Activated CD4-positive, CD25-positive, alpha-beta regulatory T cell treated with anti-CD3 and anti-CD28 coated beads, Interleukin-2, amount 50 U/mL, for 72 hours (primary cell): ENCODE results near the gene CABP1.

ENCODE experiments used
- DNase-seq: peaks from one replicate; pipeline ENCODE4 v3.0.0; 2021

Gene CABP1

DNA sequence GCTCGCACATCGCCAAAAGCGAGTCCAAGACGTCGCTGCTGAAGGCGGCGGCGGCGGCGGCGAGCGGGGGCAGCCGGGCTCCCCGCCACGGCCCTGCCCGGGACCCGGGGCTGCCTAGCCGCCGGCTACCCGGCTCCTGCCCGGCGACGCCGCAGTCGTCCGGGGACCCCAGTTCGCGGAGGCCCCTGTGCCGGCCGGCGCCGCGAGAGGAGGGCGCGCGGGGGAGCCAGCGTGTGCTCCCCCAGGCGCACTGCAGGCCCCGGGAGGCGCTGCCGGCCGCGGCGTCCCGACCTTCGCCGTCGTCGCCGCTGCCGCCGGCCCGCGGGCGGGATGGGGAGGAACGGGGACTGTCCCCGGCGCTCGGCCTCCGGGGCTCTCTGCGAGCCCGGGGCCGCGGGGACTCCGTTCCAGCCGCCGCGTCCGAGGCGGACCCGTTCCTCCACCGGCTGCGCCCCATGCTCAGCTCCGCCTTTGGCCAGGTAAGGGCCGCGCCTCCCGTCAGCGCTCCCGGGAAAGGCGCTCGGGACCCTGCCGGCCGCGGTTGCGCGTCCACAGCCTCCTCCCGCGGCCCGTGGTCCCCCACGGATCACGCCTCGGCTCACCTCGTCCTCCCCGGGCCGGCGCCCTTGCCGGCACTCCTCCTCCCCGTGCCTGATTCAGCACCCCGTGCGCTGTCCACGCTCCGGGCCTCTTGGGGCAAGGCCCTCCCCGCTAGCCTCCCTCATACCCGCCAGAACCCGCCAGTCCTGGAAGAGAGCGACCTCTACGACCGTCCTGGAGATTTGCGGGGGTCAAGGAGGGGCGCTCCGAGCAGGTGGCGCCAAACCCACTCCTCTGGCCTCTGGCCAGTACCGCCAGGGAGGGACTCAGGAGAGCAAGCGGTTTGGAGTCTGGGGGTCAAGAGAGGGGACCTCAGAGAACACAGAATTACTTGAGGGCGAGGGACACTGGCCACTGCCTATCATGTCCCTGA is 721 bp downstream of the CABP1 start:
- DNase-seq = peak; percentile 52

DNA sequence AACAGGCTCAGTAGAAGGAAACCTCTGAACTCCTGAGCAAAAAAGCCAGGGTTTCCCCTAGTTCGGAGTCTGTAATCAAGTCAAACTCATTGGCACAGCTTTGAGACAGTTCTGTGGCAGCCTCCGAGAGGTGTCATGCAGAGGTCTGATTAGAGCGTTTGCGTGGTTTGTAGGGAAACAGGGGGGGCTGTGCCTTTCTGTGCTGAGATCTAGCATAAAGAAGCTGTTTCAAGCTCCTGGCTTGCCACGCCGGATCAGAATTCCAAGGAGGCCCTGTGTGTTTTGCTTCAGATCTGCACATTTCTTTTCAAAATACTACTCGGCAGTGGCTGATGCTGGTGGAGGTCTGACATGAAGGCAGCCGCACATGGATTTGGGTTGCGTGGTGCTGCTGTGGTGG is 1.7 kb downstream of the CABP1 start:
- no peak for DNase-seq

DNA sequence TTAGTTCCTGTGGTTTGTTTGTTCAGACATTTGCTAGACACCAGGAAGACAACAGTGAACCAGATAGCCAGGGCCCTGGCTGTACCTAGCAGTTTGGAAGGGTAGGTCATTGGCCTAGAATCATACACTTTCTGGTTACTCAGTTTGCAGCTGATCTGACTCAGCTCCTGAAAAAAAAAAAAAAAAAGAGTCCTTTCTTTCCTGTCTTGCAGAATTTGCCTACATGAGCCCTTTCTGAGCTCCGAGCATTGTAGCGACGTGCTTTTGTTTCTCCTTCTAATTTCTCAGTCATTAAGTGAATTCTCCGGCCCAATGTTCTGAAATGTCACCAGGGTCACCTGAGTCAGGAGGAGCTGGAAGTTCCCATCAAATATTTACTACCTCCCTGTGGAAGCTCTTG is 2.4 kb downstream of the CABP1 start:
- DNase-seq = no peak

DNA sequence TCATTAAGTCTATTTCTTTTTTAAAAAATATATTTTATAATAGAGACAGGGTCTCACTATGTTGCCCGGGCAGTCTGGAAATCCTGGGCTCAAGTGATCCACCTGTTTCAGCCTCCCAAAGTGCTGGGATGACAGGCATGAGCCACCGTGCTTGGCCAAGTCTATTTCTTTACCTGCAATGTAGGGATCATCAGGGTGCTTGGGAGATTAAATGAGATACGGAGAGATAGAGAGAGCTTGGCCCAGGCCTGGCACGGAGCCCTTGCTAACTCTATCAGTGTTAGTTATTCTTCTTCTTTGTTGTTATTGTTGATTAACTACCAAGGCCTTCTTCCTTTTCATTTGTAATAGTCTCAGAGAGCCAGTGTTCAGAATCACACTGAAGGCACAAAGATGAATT is 3.1 kb downstream of the CABP1 start:
- no peak for DNase-seq

DNA sequence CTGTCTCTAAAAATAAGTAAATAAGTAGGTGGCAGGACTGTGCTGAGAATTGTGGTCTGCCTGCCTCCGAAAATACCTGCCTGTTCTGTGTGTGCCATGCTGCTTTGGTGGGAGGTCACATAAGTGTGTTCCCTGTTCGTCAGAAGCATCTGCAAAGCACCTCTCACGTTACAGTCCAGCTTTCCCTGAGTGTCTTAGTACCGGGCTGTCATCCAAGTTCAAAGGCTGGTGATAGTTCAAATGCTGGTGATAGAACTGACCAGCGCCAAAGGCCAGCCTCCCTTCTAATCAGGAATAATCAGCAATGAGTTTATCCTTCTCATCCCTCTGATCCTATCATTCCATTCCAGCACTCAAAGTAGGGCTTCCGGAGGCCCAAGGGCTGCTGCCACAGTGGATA is 5.6 kb downstream of the CABP1 start:
- no peak for DNase-seq

DNA sequence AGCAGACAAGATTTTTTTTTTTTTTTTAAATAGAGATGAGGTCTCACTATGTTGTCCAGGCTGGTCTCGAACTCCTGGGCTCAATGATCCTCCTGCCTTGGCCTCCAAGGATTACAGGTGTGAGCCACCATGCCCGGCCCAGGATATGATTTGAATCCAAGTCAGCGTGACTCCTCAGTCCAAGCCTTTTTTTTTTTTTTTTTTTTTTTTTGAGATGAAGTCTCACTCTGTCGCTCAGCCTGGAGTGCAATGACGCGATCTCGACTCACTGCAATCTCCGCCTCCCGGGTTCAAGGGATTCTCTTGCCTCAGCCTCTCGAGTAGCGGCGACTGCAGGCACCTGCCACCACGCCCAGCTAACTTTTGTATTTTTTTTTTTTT is 6.9 kb downstream of the CABP1 start:
- no peak for DNase-seq

DNA sequence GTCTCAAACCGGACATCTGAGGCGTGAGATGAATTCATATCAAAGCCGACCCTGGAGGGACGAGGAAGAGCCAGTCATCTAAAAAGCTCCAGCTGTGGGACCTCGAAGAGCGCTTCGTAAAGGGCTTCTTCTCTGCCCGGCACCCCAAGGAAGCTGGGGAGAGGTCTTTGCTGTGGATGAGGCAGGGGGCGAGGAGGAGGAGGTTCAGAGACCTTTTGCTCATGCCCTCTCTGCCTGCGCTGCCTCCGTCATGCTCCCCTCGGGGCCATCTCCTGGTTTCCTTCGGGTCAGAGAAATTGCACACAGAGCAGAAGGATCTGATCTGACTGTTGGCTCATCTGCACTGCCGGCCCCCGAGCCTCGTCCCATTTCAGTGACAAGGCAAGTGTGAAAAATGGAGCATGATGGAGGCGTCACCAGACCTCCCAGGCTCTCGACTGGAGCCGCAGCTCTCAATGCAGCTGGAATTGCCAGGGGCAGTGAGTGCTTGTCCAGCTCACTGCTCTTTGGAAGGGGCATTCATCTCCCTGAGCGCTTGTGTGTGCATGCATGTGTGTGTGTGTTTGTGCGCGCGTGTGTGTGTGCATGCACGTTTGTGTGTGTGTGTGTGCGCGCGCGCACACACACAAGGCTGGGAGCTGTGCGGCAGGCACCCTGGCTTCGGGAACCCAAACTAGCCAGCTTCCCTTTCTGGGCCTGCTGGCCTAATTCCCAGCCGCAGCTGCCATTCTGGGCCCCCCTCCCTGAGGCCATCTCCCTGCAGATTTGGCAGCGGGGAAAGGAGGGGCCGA is 9.2 kb downstream of the CABP1 start:
- DNase-seq = no peak

DNA sequence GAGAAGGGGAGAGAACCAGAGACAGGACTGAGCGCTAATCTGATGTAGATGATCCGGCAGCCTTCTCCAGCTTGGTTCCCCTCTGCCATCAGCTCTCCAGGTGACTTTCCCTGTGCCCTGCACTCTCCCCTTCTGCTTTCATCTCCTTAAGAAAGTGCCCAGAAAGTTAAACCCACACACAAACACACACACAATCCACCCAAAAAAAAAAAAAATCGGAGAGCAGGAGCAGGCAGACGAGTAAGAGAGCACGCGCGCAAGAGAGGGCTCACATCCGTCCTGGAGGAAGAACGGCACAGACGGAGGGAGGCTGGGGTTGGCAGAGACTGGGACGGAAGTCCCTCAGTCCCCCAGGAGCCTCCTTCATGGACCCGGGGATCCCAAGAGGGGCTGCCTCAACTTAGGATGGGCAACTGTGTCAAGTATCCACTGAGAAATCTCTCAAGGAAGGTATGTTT is 9.8 kb downstream of the CABP1 start:
- DNase-seq = no peak

DNA sequence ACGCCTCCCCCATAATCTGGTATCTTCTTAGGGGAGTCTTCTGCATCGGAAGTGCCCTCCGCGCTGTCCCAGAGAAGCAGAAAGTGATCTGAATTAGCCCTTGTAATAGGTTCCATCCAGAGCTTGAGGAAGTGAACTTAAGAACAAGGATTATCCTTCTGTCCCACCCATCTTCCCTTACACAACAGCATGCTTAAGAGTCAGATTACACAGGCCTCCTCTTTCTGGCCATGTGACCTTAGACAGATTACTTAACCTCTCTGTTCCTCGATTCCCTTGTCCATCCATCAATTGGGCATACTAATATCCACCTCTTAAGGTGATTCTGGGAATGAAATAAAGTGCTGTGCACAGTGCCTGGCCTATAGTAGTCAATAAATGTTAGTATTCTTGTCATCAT is 11.4 kb downstream of the CABP1 start:
- DNase-seq = no peak

DNA sequence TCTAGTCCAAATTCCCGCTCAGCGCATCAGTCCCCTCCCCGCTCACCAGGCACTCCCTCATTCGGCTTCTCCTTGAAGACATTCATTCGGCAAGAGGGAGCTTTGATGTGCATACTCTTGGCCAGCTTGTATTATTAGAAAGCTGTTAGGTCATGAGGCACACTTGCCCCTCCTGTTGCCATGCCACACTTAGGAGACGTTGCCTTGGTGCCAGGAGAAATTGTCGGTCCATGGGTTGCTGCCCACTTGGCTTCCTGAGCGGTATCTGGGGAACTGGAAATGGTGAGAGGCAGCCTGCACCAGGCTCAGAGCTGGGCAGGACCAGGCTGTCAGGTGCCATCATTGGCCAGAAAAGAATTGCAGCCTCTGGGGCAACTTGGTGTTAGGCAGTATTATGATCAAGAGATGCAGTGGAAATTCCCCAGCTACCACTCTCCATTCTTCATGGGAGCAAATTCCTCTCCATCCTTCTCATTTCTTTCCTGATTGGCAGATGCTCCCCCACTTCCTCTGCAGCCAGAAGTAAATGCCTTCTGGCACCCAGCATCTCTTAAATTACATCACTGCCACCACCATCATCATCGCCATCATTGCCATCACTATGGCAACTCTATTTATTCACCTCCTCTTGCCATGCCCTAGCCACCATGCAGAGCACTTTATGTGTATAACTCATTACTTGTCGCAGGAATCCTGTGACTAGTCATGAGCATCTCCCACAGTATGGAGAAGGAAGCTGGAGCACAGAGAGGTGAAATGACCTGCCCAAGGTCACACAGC is 12.4 kb downstream of the CABP1 start:
- DNase-seq = no peak

DNA sequence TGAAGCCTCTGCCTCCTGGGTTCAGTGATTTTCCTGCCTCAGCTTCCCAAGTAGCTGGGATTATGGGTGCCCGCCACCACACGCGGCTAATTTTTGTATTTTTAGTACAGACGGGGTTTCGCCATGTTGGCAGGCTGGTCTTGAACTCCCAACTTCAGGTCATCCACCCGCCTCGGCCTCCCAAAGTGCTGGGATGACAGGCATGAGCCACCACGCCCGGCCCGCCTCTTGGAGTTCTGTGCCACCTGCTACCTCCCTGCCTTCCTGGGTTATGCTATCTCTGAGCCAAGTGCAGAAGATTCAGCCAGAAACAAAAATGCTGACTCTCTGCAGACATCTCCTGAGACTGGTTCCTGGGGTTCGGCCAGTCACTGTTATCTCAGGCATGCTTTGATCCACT is 13.2 kb downstream of the CABP1 start:
- DNase-seq = no peak

DNA sequence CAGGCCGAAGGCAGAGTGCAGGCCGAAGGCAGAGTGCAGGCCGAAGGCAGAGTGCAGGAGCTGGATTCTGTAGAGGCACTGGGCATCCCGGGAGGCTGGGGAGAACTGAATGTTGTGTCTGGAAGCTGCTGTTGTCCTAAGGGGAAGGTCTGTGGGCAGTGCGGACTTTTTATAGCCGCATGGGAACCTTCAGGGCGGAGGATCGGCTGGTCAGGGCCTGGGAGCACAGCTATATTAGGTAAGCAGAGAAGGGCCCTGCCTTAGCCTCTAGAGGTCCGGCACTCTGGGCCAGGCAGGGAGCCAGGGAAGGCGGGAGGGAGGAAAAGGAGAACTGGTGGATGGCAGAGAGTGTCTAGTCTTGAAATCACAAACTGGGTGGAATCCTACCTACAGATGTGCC is 14.2 kb downstream of the CABP1 start:
- no peak for DNase-seq

DNA sequence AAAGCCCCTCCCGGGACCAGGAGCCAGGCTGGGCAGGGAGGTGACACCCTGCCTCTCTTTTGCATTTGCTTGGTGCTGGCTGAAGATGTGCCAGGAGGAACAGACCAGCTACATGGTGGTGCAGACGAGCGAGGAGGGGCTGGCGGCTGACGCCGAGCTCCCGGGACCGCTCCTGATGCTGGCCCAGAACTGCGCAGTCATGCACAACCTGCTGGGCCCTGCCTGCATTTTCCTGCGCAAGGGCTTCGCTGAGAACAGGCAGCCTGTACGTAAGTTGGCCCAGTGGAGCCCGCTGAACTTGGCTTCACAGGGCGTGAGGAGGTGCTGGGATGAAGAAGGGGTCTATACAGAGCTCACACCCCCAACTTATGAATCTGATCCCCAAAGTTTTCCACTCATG is 15.6 kb downstream of the CABP1 start:
- no peak for DNase-seq

DNA sequence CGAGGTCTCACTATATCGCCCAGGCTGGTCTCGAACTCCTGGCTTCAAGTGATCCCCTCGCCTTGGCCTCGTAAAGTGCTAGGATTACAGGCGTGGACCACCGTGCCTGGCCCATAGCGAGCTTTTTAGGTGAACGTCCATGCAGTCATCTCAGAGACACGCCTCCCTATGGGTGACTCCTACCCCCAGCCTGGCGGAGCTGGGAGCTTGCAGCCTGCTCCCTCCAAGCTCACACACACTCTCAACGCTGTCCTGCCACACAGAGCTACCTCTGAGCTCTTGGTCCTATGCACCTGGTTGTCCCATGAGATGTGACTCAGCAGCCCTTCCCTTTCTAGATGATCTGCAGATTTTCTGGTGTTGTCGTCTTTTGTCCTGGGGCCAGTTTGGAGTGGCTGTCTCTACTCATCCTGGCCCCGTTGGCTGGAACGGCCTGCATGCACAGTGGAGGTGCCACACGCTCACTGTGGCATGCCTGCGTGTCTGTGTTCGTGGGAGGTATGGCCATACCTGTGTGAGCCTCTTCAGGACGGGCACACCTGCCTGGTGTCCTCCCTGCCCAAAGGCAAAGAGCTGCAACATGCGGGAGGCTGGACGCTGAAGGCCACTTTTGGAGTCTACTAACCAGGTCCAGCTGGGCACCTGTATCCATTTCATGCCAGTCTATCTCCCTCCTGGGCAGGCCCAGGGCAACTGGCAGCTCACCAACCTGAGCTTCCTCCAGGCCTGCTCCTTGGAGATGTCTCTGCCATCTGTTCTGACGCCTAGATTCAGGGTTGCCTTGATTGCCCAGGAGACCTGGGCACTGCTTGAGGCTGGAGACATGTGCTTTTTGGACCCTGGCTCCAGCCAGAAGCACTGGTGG is 18.1 kb downstream of the CABP1 start:
- no peak for DNase-seq

DNA sequence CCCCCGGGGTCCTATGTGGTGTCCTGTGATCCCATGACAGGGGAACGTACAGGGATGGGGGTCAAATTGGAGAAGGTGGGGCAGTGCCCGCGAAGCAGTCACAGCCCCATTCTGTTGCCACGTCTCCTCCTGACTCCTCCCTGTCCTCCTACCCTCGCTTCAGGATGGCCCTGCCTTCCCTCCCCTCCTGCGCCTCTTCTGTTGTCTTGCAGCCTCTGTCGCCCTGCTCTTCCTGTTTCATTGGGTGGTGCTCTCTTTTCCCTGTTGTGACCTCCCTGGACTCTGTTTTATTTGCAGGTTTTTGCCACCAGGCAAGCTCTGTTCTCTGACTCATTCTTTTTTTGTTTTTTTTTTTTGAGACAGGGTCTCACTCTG is 18.7 kb downstream of the CABP1 start:
- no peak for DNase-seq

DNA sequence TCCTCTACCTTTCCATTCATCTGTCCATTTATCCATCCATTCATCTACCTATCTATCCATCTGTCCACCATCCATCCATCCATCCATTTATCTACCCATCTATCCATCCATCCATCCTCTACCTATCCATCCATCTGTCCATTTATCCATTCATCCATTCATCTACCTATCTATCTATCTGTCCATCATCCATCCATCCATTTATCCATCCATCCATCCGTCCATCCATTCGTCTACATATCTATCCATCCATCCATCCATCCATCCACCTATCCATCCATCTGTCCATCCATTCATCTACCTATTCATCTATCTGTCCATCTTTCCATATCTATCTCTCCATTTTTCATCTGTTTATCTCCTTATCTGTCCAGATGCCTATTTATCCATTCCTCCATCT is 21.0 kb downstream of the CABP1 start:
- no peak for DNase-seq

DNA sequence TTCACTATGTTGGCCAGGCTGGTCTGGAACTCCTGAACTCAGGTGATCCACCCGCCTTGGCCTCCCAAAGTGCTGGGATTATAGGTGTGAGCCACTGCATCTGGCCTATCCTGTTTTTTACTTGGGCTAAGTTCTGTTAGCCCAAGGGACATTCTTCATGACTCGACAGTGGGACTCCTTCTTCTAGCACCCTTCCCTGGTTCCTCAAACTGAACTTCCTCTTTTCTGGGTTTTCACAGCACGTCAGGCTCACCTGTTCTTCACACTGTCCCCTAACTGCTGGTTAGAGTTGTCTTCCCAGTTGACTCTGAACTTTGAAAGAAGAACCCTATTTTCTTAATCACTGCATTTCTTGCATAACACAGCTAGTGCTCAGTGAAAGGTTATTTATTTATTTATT is 22.5 kb downstream of the CABP1 start:
- no peak for DNase-seq

DNA sequence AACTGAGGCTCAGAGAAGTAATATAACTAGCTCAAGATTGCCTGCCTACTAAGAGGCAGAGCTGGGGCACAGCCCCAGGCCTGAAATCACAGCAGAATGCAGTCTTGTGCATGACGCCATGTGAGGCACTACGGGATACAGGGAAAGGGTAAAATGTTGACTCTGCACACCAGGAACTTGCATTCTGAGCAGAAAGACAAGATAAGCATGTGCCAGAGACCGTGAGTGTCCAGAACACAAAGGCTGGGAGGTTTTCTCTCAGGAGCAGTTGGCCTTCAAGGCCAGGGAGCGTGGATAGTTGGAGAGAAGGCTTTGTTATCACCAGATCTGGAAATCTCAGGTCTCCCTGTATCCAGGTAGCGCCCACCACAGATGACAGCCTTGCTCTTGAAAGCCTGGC is 23.3 kb downstream of the CABP1 start:
- DNase-seq = no peak

DNA sequence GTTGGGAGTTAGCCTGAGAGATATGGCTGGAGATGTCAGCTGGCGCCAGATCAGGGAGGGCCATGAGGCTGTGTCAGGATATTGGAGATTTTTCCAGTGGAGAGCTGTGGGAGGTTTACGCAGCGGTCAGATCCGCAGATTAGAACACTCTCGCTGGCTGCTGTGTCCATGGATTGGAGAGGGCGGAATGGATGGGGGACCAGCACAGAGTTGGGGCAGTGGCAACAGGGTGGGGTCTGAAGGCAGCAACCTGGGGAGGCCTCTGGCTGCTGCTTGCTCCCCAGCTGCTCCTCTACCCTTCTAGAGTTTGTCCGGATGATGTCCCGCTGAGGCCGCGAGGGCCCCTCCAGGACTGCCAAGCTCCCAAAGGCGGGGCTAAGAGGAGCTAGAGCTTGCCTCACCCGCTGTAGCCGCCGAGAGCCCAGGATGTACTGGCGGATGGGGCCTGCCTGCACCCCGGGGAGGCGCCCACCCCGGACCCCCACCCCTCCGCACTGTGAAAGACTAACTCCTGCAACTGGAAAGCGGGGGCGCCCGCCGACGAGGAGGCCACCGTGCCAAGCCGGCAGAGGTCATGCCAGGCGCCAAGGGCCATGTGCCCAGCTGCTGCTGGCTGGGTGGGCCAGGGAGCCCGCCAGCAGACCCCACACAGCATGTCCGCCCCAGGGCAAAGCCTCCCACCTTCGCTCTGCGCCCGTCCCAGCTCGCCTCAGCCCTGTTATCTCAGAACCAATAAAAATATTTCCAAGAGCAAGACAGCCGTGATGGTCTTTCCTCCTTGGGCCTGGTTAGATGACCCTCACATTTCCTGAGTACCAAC is 26.4 kb downstream of the CABP1 start:
- no peak for DNase-seq

DNA sequence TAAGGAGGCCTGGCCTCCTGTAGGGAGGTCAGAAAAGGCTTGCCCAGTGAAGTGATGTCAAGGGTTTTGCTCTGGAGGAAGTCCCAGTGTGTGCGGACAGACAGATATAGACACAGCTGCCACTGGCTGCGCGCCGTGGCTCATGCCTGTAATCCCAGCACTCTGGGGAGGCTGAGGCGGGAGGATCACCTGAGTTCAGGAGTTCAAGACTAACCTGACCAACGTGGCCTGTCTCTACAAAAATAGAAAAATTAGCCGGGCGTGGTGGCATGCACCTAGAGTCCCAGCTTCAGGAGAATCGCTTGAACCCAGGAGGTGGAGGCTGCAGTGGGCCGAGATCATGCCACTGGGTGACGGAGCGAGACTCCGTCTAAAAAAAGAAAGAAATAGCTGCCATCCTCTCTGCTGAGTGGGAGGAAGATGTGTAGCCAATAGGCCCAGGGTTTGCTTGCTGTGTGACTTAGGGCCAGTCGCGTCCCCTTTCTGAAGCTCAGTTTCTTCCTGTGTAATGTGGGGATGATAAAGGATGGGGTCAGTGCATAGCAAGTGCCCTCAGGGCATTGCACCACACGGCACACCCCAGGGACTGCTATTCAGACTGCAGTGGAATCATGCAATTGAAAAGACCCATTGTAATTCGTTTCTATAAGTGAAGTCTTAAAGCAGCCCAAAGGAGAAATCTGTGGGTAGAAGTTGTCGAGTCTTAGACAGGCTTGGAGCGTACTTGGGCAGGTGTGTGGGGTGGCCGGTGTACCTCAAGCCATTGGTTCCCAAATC is 27.9 kb downstream of the CABP1 start:
- no peak for DNase-seq
